GM15510 (cell line): Measurements from ENCODE around the gene KCNK15.

ENCODE experiments used
- POLR2A ChIP-seq: IDR thresholded peaks from 3 replicates; pipeline ENCODE4 v1.6.1; 2011; ENCODE audit warnings: borderline replicate concordance; ENCODE audit not compliant: insufficient read length; ENCODE audit errors: extremely low read depth

KCNK15 gene

GRCh38 chr20:44724423-44725091 is 21.1 kb upstream of the KCNK15 start:
- TF ChIP-seq POLR2A = no peak

DNA sequence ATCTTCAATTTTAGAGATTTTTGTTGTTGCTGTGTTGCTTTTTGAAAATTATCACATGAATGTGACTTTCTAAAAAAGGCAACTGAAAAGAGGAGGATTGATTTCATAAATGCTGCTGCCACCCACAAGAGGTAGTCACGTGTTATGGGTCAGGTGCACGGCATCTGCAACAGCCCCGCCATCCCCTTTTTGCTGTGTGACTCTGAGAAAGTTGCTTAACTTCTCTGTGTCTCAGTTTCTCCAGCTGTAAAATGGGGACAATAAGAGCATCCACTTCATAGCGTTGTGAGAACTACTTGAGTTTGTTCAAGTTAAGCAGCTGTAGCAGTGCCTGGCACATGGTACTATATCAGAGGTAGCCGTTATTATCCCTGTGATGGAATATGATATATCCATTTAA is 19.8 kb upstream of the KCNK15 start:
- no peak for TF ChIP-seq POLR2A

- TF ChIP-seq POLR2A = no peak
These were observed 18.6 kb upstream of the KCNK15 start for GRCh38 chr20:44727039-44727438.

GRCh38 chr20:44727651-44728050 is 18.0 kb upstream of the KCNK15 start:
- TF ChIP-seq POLR2A = no peak

- no peak for TF ChIP-seq POLR2A
These were observed 16.7 kb upstream of the KCNK15 start for GRCh38 chr20:44728801-44729443.

- TF ChIP-seq POLR2A = no peak
These were observed 15.2 kb upstream of the KCNK15 start for GRCh38 chr20:44730441-44730840.

GRCh38 chr20:44731657-44732056 is 14.0 kb upstream of the KCNK15 start:
- no peak for TF ChIP-seq POLR2A

GRCh38 chr20:44732327-44732726 is 13.3 kb upstream of the KCNK15 start:
- no peak for TF ChIP-seq POLR2A

DNA sequence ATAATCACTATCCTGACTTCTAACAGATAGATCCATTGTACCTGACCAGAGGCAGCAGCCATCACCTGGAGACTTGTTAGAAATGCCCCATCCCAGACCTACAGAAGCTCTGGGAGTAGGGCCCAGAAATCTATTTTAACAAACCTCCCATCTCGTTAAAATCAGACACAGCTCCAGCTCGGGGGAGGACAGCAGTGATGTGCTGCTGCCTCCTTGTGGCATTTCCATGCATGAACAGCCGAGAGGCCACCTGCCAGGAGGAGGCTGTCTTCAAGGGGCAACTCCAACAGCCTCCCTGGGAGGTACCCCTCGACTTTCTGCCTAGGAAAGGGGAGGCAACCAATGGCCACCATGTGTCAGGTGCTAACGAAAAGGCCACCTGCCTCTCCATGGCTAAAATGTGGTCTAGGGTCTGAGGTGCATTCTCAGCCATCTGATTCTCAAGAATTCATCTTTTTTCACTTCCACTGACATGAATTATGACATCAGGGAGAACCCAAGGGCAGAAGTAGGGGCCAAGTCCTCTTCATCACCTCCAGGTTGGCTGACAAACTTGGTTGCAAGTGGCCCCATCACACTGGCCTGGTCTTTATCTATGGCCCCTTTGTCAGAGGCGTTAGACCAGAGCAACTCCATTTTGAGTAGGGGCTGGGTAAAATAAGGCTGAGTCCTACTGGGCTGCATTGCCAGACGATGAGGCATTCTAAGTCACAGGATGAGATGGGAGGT is 12.2 kb upstream of the KCNK15 start:
- TF ChIP-seq POLR2A = no peak

DNA sequence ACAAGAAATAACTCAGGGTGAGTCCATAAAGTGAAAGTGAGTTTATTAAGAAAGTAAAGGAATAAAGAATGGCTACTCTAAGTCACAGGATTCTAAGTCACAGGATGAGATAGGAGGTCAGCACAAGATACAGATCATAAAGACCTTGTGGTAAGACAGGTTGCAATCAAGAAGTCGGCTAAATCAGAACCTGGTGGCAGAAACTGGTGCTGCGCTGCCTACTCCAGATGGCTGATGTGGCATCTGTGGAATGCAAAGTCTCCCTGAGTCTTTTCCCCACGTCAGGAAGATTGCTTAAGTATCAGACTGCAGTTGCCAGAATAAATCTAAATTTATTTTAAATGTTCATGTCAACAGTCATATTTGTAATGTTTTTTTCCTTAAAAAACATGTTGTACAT is 10.7 kb upstream of the KCNK15 start:
- TF ChIP-seq POLR2A = no peak

GRCh38 chr20:44735816-44736169 is 9.9 kb upstream of the KCNK15 start:
- TF ChIP-seq POLR2A = no peak

- TF ChIP-seq POLR2A = no peak
These were observed 9.3 kb upstream of the KCNK15 start for GRCh38 chr20:44736170-44737021.

- no peak for TF ChIP-seq POLR2A
These were observed 8.5 kb upstream of the KCNK15 start for GRCh38 chr20:44737116-44737515.

DNA sequence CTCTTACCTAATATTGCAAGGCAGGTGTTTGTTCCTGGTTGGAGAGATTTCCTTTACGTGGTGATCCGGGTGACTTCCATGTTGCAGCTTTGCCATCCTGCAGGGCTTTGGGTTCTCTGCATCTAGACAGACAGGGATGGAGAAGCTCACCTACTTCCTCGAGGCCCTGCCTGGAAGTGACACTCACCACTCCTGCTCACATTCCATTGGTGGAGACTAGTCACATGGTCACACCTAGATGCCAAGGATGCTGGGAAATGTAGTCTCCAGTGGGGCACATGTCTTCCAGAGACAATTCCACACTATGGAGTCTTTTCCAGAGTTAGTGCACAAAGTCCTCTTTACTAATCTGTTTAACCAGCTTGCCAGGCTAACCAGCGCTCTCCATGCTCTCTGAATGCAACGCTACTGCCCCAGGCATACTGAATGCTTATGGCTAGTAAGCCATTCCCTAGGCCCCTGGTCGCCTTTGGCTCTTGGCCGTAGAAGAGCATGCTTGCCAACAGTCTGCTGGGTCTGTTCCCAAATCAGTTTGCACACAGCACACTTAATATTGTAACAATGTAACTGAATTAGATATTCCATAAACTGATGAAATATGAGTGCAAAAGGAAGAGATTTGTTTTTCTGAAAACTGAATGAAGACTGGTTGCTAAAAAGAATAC is 6.7 kb upstream of the KCNK15 start:
- no peak for TF ChIP-seq POLR2A
